Activated CD8-positive, alpha-beta T cell treated with anti-CD3 and anti-CD28 coated beads for 36 hours (primary cell): ENCODE data around the gene BUB1B. TPM values are rescaled to one million over a fixed set of nuclear protein-coding genes. Genes with fewer than 3 reads are reported as not detected.

Experiments
- ATAC-seq: fragments of 200-7000 bp; cut with Tn5 transposase; one replicate; pipeline ENCODE4 v1.10.0; 2021; ENCODE audit warnings: mild to moderate bottlenecking, moderate library complexity
- CTCF ChIA-PET: fragments of 350-600 bp; sonication (Branson Sonifier 250); formaldehyde crosslinking; loops from one replicate; lab custom pipeline; 2021; ENCODE audit warnings: antibody characterized with exemption; lab: Charles Lee
- POLR2A ChIA-PET: fragments of 350-600 bp; sonication (Branson Sonifier 250); formaldehyde crosslinking; loops from one replicate; lab custom pipeline; 2021; ENCODE audit warnings: antibody characterized with exemption; lab: Charles Lee
- DNase-seq: peaks from one replicate; pipeline ENCODE4 v3.0.0-alpha.2; 2020
- H3K27ac Mint-ChIP-seq: one replicate; pipeline ENCODE4 v1.8.0; 2021; ENCODE audit warnings: mild to moderate bottlenecking, mixed read lengths
- H3K27me3 Mint-ChIP-seq: one replicate; pipeline ENCODE4 v1.8.0; 2021; ENCODE audit warnings: mixed read lengths
- H3K36me3 Mint-ChIP-seq: one replicate; pipeline ENCODE4 v1.8.0; 2021; ENCODE audit warnings: low read depth, mixed read lengths
- H3K4me1 Mint-ChIP-seq: one replicate; pipeline ENCODE4 v1.8.0; 2021; ENCODE audit warnings: low read depth, mixed read lengths
- H3K4me3 Mint-ChIP-seq: one replicate; pipeline ENCODE4 v1.8.0; 2021; ENCODE audit warnings: mild to moderate bottlenecking, moderate library complexity, mixed read lengths
- H3K9me3 Mint-ChIP-seq: one replicate; pipeline ENCODE4 v1.8.0; 2021; ENCODE audit warnings: mixed read lengths
- CTCF ChIP-seq: fragments of 200-600 bp; IDR thresholded peaks from one replicate; pipeline ENCODE4 v1.8.0; 2022; ENCODE audit warnings: antibody characterized with exemption, mild to moderate bottlenecking
- intact Hi-C: fragments of 100-400 bp; cut with micrococcal nuclease; formaldehyde crosslinking; loops from one replicate; pipeline ENCODE4 v1.10.0; 2022
- total RNA-seq, 2 experiments: library from RNA; stranded (reverse); gene quantifications; one replicate each; pipeline ENCODE4 v1.2.3, GENCODE V29; 2021

Gene BUB1B
- total RNA-seq, 2 experiments from 2014 or later = 79.6 to 82.5 TPM

GRCh38 chr15:40182358-40183029 is 21.6 kb downstream of the BUB1B start:
- no peaks in the 10 kb centered on the region for H3K27me3 Mint-ChIP-seq
- no peak for TF ChIP-seq CTCF
- H3K27ac Mint-ChIP-seq = peak overlapping the region; percentile 0
- ATAC-seq (no peak), DNase-seq (no peak)
- no peaks in the 10 kb centered on the region for H3K9me3 Mint-ChIP-seq
- POLR2A ChIA-PET = no interaction called here
- peaks cover 50% of the 10 kb centered on the region for H3K36me3 Mint-ChIP-seq
- H3K4me3 Mint-ChIP-seq = no peak overlapping the region
- intact Hi-C loops = no loop called here
- H3K4me1 Mint-ChIP-seq = peaks cover 23% of the 10 kb centered on the region
- CTCF ChIA-PET = no interaction called here

GRCh38 chr15:40183636-40184463 is 23.0 kb downstream of the BUB1B start:
- no peaks in the 10 kb centered on the region for H3K27me3 Mint-ChIP-seq
- no peaks in the 10 kb centered on the region for H3K9me3 Mint-ChIP-seq
- ChIA-PET POLR2A (interaction anchor here (0.6 to 1.0 kb wide), 2 partner anchors 20 to 86 kb away, joined by 4 read pairs; no protein-coding TSS in a partner anchor), CTCF (interaction anchor here (0.7 to 1.9 kb wide), 7 partner anchors 8 to 154 kb away, joined by 3 to 6 read pairs (median 4); no protein-coding TSS in a partner anchor)
- intact Hi-C loops = no loop called here
- no peak for TF ChIP-seq CTCF
- peaks cover 53% of the 10 kb centered on the region for H3K36me3 Mint-ChIP-seq
- no peak for DNase-seq
- H3K4me1 Mint-ChIP-seq = peaks cover 21% of the 10 kb centered on the region
- ATAC-seq = no peak
- H3K27ac Mint-ChIP-seq = no peak overlapping the region
- no peak overlapping the region for H3K4me3 Mint-ChIP-seq

GRCh38 chr15:40190591-40190990 is 29.7 kb downstream of the BUB1B start:
- TF ChIP-seq CTCF = no peak
- Mint-ChIP-seq H3K9me3 (no peaks in the 10 kb centered on the region), H3K27me3 (no peaks in the 10 kb centered on the region), H3K27ac (no peak overlapping the region), H3K36me3 (peaks cover 43% of the 10 kb centered on the region), H3K4me3 (no peak overlapping the region), H3K4me1 (no peaks in the 10 kb centered on the region)
- intact Hi-C loops = no loop called here
- no peak for DNase-seq
- ChIA-PET POLR2A (interaction anchor here (1.5 kb wide), 1 partner anchor 28 kb away, joined by 3 read pairs; no protein-coding TSS in a partner anchor), CTCF (no interaction called here)
- no peak for ATAC-seq

- peaks cover 16% of the 10 kb centered on the region for H3K4me1 Mint-ChIP-seq
- no peak overlapping the region for H3K4me3 Mint-ChIP-seq
- CTCF ChIA-PET = no interaction called here
- DNase-seq (no peak), ATAC-seq (no peak)
- H3K27ac Mint-ChIP-seq = no peak overlapping the region
- TF ChIP-seq CTCF = no peak
- no peaks in the 10 kb centered on the region for H3K9me3 Mint-ChIP-seq
- intact Hi-C loops = no loop called here
- peaks cover 61% of the 10 kb centered on the region for H3K36me3 Mint-ChIP-seq
- H3K27me3 Mint-ChIP-seq = no peaks in the 10 kb centered on the region
- POLR2A ChIA-PET = no interaction called here
Observed at GRCh38 chr15:40192942-40193341, 32.1 kb downstream of the BUB1B start.

- intact Hi-C loops = no loop called here
- ChIA-PET POLR2A (interaction anchor here (0.7 kb wide), 1 partner anchor 190 kb away, joined by 3 read pairs; no protein-coding TSS in a partner anchor), CTCF (interaction anchor here (1.0 to 1.8 kb wide), 2 partner anchors 81 to 152 kb away, joined by 3 to 6 read pairs; no protein-coding TSS in a partner anchor)
- no peaks in the 10 kb centered on the region for H3K27me3 Mint-ChIP-seq
- peaks cover 65% of the 10 kb centered on the region for H3K36me3 Mint-ChIP-seq
- H3K27ac Mint-ChIP-seq = no peak overlapping the region
- ATAC-seq (no peak), DNase-seq (no peak)
- no peak for TF ChIP-seq CTCF
- H3K4me1 Mint-ChIP-seq = peaks cover 24% of the 10 kb centered on the region
- H3K9me3 Mint-ChIP-seq = no peaks in the 10 kb centered on the region
- H3K4me3 Mint-ChIP-seq = no peak overlapping the region
Observed at GRCh38 chr15:40197434-40197833, 36.6 kb downstream of the BUB1B start.
